Small intestine (tissue), 7 donors: ENCODE measurements around the gene INO80E. TPM values are rescaled to one million over a fixed set of nuclear protein-coding genes. Genes with fewer than 3 reads are reported as not detected.
"Not testable (repeated sequence)": the region's sequence is repeated elsewhere in the genome, so short reads cannot be mapped to it uniquely, and the experiment has no call there.

ENCODE experiments used
- DNase-seq, 2 donors: peaks; one replicate each; pipeline versions ENCODE4 v3.0.0 to v3.0.0-alpha.2; 2013
- FAIRE-seq: peaks from 2 replicates; lab custom pipeline; 2012; peaks lifted over from hg19 to GRCh38; lab: Jason Lieb, UNC
- H3K27ac ChIP-seq, 3 donors: one replicate each; pipeline ENCODE4 v1.5.1; 2013; ENCODE audit warnings: low read length in 2 of 3, mild to moderate bottlenecking in 2 of 3, control low read depth in 1 of 3, inconsistent platforms in 1 of 3, low read depth in 1 of 3, moderate library complexity in 1 of 3
- H3K27me3 ChIP-seq, 3 donors: one replicate each; pipeline ENCODE4 v1.6.1; 2013; ENCODE audit warnings: low read length in 3 of 3, inconsistent platforms in 1 of 3; ENCODE audit not compliant: control insufficient read depth in 3 of 3, insufficient read depth in 3 of 3
- H3K36me3 ChIP-seq, 3 donors: one replicate each; pipeline ENCODE4 v1.6.1; 2013; ENCODE audit warnings: low read length in 3 of 3, inconsistent platforms in 1 of 3, low read depth in 1 of 3, mild to moderate bottlenecking in 1 of 3, moderate library complexity in 1 of 3; ENCODE audit not compliant: control insufficient read depth in 3 of 3, insufficient read depth in 2 of 3
- H3K4me1 ChIP-seq, 3 donors: one replicate each; pipeline ENCODE4 v1.6.1; 2013; ENCODE audit warnings: low read length in 2 of 3, inconsistent platforms in 1 of 3, low read depth in 1 of 3, mild to moderate bottlenecking in 1 of 3, moderate library complexity in 1 of 3; ENCODE audit not compliant: control insufficient read depth in 3 of 3, insufficient read depth in 2 of 3
- H3K4me3 ChIP-seq, 3 donors: one replicate each; pipeline ENCODE4 v1.5.1; 2013; ENCODE audit warnings: low read length in 3 of 3, control low read depth in 1 of 3, inconsistent platforms in 1 of 3, low read depth in 1 of 3, mild to moderate bottlenecking in 1 of 3, moderate library complexity in 1 of 3
- H3K9me3 ChIP-seq, 2 donors: one replicate each; pipeline ENCODE4 v1.6.1; 2013; ENCODE audit warnings: low read depth in 1 of 2, low read length in 1 of 2; ENCODE audit not compliant: control insufficient read depth in 2 of 2, insufficient read depth in 1 of 2
- WGBS, 3 donors: extraction: QIAGEN DNeasy Blood & Tissue Kit; methylation state at CpG; one replicate each; pipeline ENCODE4 v1.1.7; 2013; 5-methylcytosine and 5-hydroxymethylcytosine counted together
- polyA plus RNA-seq, 4 donors: library from polyadenylated mRNA; stranded (reverse) in 3 of 4; unstranded in 1 of 4; fragments of 200-250 nt in 3 of 4; fragments of 120-200 nt in 1 of 4; gene quantifications; one replicate each; pipeline versions ENCODE4 v1.2.1 to v1.2.3, GENCODE V29; 2013
- donor health status: healthy with polysubstance abuse.
- donor health status: control.
- donor health status: control.
- donor health status: Bipolar disorder and iron deficiency.
- donor health status: healthy.

INO80E gene
- polyA plus RNA-seq, 4 donors, result 49.2 to 80.4 (median 55.9) TPM

GRCh38 chr16:30012598-30012997 is 16.6 kb downstream of the INO80E start:
- not testable (repeated sequence) for H3K4me3 ChIP-seq, H3K9me3 ChIP-seq, DNase-seq, FAIRE-seq, H3K27ac ChIP-seq, H3K36me3 ChIP-seq
- Histone ChIP-seq H3K4me1 (peaks cover 0 to 24% (median 2%) of the 10 kb centered on the region in 3 donors), H3K27me3 (peaks cover 0 to 36% (median 10%) of the 10 kb centered on the region in 3 donors)
- 77 to 78% (median 77%) methylated on average over 14 of the region's 14 CpGs for WGBS, 3 donors

GRCh38 chr16:30015450-30015849 is 19.4 kb downstream of the INO80E start:
- H3K4me3 ChIP-seq, DNase-seq, FAIRE-seq, H3K27ac ChIP-seq, H3K36me3 ChIP-seq, H3K9me3 ChIP-seq: not testable (repeated sequence)
- WGBS, 3 donors, result 90 to 93% (median 92%) methylated on average over 7 of the region's 7 CpGs
- H3K27me3 ChIP-seq, result peaks cover 0 to 22% (median 1%) of the 10 kb centered on the region in 3 donors
- peaks cover 0 to 11% (median 2%) of the 10 kb centered on the region in 3 donors for H3K4me1 ChIP-seq

DNA sequence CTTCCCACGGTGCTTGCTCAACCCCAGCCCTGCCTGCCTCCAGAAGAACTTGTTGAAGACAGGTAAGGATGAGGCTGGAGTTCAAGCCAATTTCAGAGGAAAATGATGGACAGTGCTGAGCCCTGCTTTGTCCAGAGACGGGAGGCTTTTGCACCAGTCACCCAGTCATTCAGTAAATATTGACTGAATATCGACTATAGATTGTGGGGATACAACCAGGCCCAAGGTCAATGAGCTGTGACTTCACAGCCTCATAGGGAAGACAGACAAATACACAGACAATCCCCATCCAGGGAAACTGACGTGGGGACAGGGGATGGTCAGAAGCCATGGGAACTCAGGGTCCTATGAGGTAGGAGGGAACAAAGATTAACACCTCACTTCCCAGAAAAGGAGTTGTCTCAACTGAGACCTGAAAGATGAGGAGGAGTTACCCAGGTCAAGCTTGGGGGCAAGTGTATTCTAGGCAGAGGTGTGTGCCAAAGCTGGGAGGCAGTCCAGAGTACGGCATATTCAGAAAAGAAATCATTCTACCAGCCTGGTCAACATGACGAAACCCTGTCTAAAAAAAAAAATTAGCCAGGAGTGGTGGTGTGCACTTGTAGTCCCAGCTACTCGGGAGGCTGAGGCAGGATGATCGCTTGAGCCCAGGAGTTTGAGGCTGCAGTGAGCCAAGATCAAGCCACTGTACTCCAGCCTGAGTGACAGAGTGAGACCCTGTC is 20.7 kb downstream of the INO80E start:
- Histone ChIP-seq H3K36me3 (no peaks in the 10 kb centered on the region), H3K27ac (no peak overlapping the region), H3K4me1 (peaks cover 0 to 11% (median 0%) of the 10 kb centered on the region in 3 donors), H3K27me3 (peaks cover 0 to 18% (median 0%) of the 10 kb centered on the region in 3 donors), H3K9me3 (no peaks in the 10 kb centered on the region), H3K4me3 (no peak overlapping the region)
- 65 to 76% (median 67%) methylated on average over 8 of the region's 8 CpGs for WGBS, 3 donors
- DNase-seq (no peak), FAIRE-seq (no peak)

DNA sequence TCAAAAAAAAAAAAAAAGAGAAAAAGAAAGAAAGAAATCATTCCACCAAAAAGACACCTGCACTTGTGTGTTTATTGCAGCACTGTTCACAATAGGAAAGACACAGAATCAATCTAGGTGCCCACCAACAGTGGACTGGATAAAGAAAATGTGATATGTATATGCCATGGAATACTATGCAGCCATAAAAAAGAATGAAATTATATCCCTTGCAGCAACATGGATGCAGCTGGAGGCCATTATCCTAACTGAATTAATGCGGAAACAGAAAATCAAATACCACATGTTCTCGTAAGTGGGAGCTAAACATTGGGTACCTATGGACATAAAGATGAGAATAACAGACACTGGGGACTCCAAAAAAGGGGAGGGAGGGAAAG is 21.2 kb downstream of the INO80E start:
- WGBS, 3 donors, result 94 to 97% (median 95%) methylated on average over 2 of the region's 2 CpGs

GRCh38 chr16:30017937-30018336 is 21.9 kb downstream of the INO80E start:
- H3K27ac ChIP-seq, DNase-seq, H3K4me1 ChIP-seq, H3K36me3 ChIP-seq, H3K9me3 ChIP-seq, H3K4me3 ChIP-seq, H3K27me3 ChIP-seq, FAIRE-seq: not testable (repeated sequence)
- WGBS, 3 donors, result 86 to 90% (median 89%) methylated on average over 3 to 4 of the region's 4 CpGs

More for the DNA sequence above, 21.2 kb downstream of the INO80E start:
- no peaks in the 10 kb centered on the region for H3K36me3 ChIP-seq
- H3K9me3 ChIP-seq, result no peaks in the 10 kb centered on the region
- DNase-seq (no peak), FAIRE-seq (no peak)
- H3K27me3 ChIP-seq, result peaks cover 0 to 13% (median 0%) of the 10 kb centered on the region in 3 donors
- H3K27ac ChIP-seq, result no peak overlapping the region
- H3K4me3 ChIP-seq, result no peak overlapping the region
- peaks cover 0 to 6% (median 0%) of the 10 kb centered on the region in 3 donors for H3K4me1 ChIP-seq

- WGBS, 3 donors, result 38 to 65% (median 46%) methylated on average over 4 of the region's 4 CpGs
- H3K9me3 ChIP-seq, result no peaks in the 10 kb centered on the region
These were observed 22.7 kb downstream of the INO80E start for GRCh38 chr16:30018731-30019158.

GRCh38 chr16:30022887-30023286 is 26.8 kb downstream of the INO80E start, which contains the start of gene C16orf92:
C16orf92 (plus strand) TSS chr16:30023198; CDS start chr16:30023341, 143 bp downstream.
- Histone ChIP-seq H3K27me3 (peaks cover 3 to 32% (median 3%) of the 10 kb centered on the region in 3 donors), H3K27ac (no peak within 1 kb of the TSS), H3K4me3 (no peak within 1 kb of the TSS), H3K9me3 (no peaks in the 10 kb centered on the region), H3K36me3 (no peaks in the 10 kb centered on the region), H3K4me1 (peaks cover 0 to 6% (median 0%) of the 10 kb centered on the region in 3 donors)
- WGBS, 3 donors, result 84 to 88% (median 86%) methylated on average over 6 of the region's 6 CpGs
- FAIRE-seq (no peak), DNase-seq (no peak)

More at GRCh38 chr16:30018731-30019158, 22.7 kb downstream of the INO80E start:
- Histone ChIP-seq H3K27ac (no peak overlapping the region), H3K4me3 (no peak overlapping the region), H3K4me1 (peaks cover 0 to 6% (median 0%) of the 10 kb centered on the region in 3 donors), H3K27me3 (peaks cover 0 to 6% (median 0%) of the 10 kb centered on the region in 3 donors), H3K36me3 (no peaks in the 10 kb centered on the region)
- no peak for FAIRE-seq
- no peak for DNase-seq

GRCh38 chr16:30023586-30023985 is 27.5 kb downstream of the INO80E start:
- no peak for DNase-seq
- Histone ChIP-seq H3K9me3 (no peaks in the 10 kb centered on the region), H3K27ac (no peak overlapping the region), H3K4me3 (no peak overlapping the region), H3K36me3 (no peaks in the 10 kb centered on the region), H3K4me1 (peaks cover 0 to 6% (median 0%) of the 10 kb centered on the region in 3 donors), H3K27me3 (peaks cover 3 to 39% (median 3%) of the 10 kb centered on the region in 3 donors)
- no peak for FAIRE-seq
- WGBS, 3 donors, result 79 to 85% (median 82%) methylated on average over 11 of the region's 11 CpGs
